Measurements from ENCODE around the gene PPP1R37. TPM values are rescaled to one million over a fixed set of nuclear protein-coding genes. Genes with fewer than 3 reads are reported as not detected.

Gene PPP1R37
- total RNA-seq, 3 donors from 2014 or later (not counting 1 experiment from before 2014, with no cell fraction given): 23.8 to 29.3 (median 25.0) TPM

DNA sequence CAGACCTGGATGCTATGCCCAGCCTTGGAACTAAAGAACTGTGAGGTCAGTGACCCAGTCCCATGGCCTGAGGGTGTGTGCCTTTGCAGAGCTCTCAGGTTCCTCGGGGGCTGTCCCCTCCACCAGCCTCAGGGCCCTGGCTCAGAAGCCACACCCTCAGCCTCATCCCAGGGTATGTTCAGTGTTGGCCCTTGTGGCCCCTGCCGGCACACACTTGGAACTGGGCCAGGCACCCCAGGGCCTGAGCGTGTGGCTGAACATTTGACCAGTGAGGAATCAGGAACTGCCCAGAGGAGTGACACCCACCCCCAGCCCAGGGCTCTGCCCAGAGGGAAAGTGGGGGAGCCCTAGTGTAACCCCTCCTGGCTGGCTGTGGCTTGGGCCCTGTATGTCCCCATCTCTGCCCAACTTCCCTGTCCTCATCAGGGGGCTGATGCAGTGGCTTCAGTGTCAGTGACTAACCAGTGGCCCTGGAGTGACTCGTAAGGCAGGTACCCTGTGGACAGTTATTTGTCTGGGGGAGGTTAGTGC, 57.8 kb downstream of the PPP1R37 start:
- Histone ChIP-seq H3K27ac (ENCODE audit: low read length) (no peak overlapping the region), H3K36me3 (ENCODE audit: control insufficient read depth, insufficient read depth, low read length) (peaks cover 4% of the 10 kb centered on the region), H3K9me3 (ENCODE audit: control insufficient read depth, insufficient read depth, low read length) (no peaks in the 10 kb centered on the region), H3K4me3 (ENCODE audit: low read length) (no peak overlapping the region), H3K27me3 (ENCODE audit: control insufficient read depth, insufficient read depth, low read length) (peaks cover 6% of the 10 kb centered on the region), H3K4me1 (ENCODE audit: control insufficient read depth, insufficient read depth, low read length) (peaks cover 33% of the 10 kb centered on the region)
- H3K27me3 Mint-ChIP-seq (ENCODE audit: low read depth in 2 of 2): peaks cover 0 to 6% of the 10 kb centered on the region in 2 donors
- no peaks in the 10 kb centered on the region for H3K36me3 Mint-ChIP-seq
- no peak for ATAC-seq
- intact Hi-C loops (cut with micrococcal nuclease): no loop called here
- TF ChIP-seq, protein P1, sequence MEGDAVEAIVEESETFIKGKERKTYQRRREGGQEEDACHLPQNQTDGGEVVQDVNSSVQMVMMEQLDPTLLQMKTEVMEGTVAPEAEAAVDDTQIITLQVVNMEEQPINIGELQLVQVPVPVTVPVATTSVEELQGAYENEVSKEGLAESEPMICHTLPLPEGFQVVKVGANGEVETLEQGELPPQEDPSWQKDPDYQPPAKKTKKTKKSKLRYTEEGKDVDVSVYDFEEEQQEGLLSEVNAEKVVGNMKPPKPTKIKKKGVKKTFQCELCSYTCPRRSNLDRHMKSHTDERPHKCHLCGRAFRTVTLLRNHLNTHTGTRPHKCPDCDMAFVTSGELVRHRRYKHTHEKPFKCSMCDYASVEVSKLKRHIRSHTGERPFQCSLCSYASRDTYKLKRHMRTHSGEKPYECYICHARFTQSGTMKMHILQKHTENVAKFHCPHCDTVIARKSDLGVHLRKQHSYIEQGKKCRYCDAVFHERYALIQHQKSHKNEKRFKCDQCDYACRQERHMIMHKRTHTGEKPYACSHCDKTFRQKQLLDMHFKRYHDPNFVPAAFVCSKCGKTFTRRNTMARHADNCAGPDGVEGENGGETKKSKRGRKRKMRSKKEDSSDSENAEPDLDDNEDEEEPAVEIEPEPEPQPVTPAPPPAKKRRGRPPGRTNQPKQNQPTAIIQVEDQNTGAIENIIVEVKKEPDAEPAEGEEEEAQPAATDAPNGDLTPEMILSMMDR (IDR thresholded peaks at IDR 0.05): no peak
- no peak overlapping the region for H3K27ac Mint-ChIP-seq
- DNase-seq: no peak
- peaks cover 14 to 24% of the 10 kb centered on the region in 2 donors for H3K4me1 Mint-ChIP-seq
- H3K9me3 Mint-ChIP-seq: no peaks in the 10 kb centered on the region
- 88% methylated on average over 4 of the region's 4 CpGs for WGBS (ENCODE audit: insufficient coverage)
- H3K4me3 Mint-ChIP-seq: no peak overlapping the region

DNA sequence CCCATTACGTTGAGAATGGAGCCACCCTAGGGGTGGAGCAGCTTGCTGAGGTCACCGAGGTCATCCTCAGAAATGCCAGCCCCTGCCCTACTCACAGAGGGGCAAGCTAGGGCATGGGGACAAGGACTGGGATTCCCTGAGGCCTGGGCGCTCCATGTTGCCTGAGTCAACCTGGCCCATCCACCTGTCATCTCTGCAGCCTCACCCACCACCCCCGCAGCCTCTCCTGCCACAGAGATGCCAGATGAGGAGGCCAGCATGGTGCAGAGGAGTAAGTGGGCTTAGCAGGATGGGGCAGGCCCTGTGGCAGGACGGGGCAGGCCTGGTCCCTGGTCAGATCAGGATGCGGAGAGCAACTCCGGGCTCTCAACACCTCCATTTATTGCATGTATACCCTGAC, 58.3 kb downstream of the PPP1R37 start:
- DNase-seq (no peak), ATAC-seq (no peak)
- Histone ChIP-seq H3K27ac (ENCODE audit: low read length) (no peak overlapping the region), H3K4me3 (ENCODE audit: low read length) (no peak overlapping the region), H3K9me3 (ENCODE audit: control insufficient read depth, insufficient read depth, low read length) (no peaks in the 10 kb centered on the region), H3K36me3 (ENCODE audit: control insufficient read depth, insufficient read depth, low read length) (peaks cover 1% of the 10 kb centered on the region), H3K27me3 (ENCODE audit: control insufficient read depth, insufficient read depth, low read length) (peaks cover 6% of the 10 kb centered on the region), H3K4me1 (ENCODE audit: control insufficient read depth, insufficient read depth, low read length) (peaks cover 33% of the 10 kb centered on the region)
- Mint-ChIP-seq H3K27ac (no peak overlapping the region), H3K4me3 (peak overlapping the region; percentile 47), H3K27me3 (ENCODE audit: low read depth in 2 of 2) (peaks cover 0 to 6% of the 10 kb centered on the region in 2 donors), H3K4me1 (peaks cover 14 to 24% of the 10 kb centered on the region in 2 donors), H3K36me3 (no peaks in the 10 kb centered on the region), H3K9me3 (no peaks in the 10 kb centered on the region)
- intact Hi-C loops (cut with micrococcal nuclease): no loop called here
- 86% methylated on average over 7 of the region's 7 CpGs for WGBS (ENCODE audit: insufficient coverage)
- TF ChIP-seq, protein P1 (IDR thresholded peaks at IDR 0.05): no peak

DNA sequence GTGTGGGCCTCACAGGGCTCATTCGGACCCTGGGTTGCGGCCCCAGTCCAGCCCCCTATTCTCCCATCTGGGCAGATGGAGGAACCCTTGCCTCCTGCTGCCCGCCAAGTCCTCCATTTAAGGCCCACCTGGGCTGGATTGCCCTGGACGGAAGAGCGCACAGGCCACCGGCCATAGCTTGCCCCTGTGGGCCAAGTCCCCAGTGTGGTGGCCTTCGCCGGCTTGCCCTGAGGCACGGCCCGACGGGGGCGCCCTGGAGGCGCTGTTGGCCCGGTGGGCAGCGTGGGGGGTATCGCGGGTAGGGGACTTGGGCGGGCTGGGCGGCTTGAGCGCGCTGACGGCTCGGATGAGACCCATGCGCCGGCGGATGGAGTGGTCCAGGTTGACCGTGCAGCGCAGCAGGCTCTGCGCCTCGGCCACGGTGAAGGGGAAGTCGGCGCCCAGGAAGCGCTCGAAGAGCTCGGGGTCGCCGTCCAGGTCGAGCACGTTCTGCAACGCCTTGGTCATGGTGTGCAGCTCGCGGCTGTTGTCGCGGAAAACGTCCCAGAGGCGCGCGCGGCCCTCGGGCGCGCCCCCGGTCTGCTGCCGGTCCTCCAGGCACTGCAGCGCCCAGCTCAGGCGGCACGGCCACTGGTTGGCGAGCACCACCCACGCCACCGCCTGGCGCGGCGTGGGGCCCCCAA, 59.0 kb downstream of the PPP1R37 start:
- TF ChIP-seq, protein P1 (IDR thresholded peaks at IDR 0.05): no peak
- Histone ChIP-seq H3K27me3 (ENCODE audit: control insufficient read depth, insufficient read depth, low read length) (peaks cover 6% of the 10 kb centered on the region), H3K36me3 (ENCODE audit: control insufficient read depth, insufficient read depth, low read length) (no peaks in the 10 kb centered on the region), H3K4me3 (ENCODE audit: low read length) (no peak overlapping the region), H3K9me3 (ENCODE audit: control insufficient read depth, insufficient read depth, low read length) (no peaks in the 10 kb centered on the region), H3K27ac (ENCODE audit: low read length) (no peak overlapping the region), H3K4me1 (ENCODE audit: control insufficient read depth, insufficient read depth, low read length) (peaks cover 33% of the 10 kb centered on the region)
- ATAC-seq (no peak), DNase-seq (no peak)
- Mint-ChIP-seq H3K36me3 (no peaks in the 10 kb centered on the region), H3K4me1 (peaks cover 14 to 24% of the 10 kb centered on the region in 2 donors), H3K27ac (no peak overlapping the region), H3K4me3 (peak overlapping the region; percentile 84), H3K9me3 (no peaks in the 10 kb centered on the region), H3K27me3 (ENCODE audit: low read depth in 2 of 2) (peaks cover 1 to 7% of the 10 kb centered on the region in 2 donors)
- 21% methylated on average over 64 of the region's 64 CpGs for WGBS (ENCODE audit: insufficient coverage)
- intact Hi-C loops (cut with micrococcal nuclease): no loop called here

Measured in natural killer cell (primary cell).